Mammary epithelial cell (primary cell): ENCODE data around the gene TRIM40.
"Not testable (repeated sequence)": the region's sequence is repeated elsewhere in the genome, so short reads cannot be mapped to it uniquely, and the experiment has no call there.

ENCODE experiments used
- CTCF ChIP-seq, 2 donors: IDR thresholded peaks in 1 of 2; conservative IDR thresholded peaks in 1 of 2; 2 replicates each; pipeline ENCODE4 v1.5.1; 2011 to 2012; ENCODE audit warnings: inconsistent platforms in 2 of 2, low read length in 2 of 2, mild to moderate bottlenecking in 2 of 2, control low read depth in 1 of 2, low read depth in 1 of 2; ENCODE audit not compliant: insufficient read depth in 1 of 2; ENCODE audit errors: extremely low read depth in 1 of 2
- EZH2 ChIP-seq: IDR thresholded peaks from 2 replicates; pipeline ENCODE4 v1.6.1; 2012; ENCODE audit warnings: low read length, inconsistent platforms, borderline replicate concordance

GRCh38 chr6:30118691-30119090 lies 17.2 kb upstream of the TRIM40 start:
- not testable (repeated sequence) for TF ChIP-seq CTCF (conservative IDR thresholded peaks at IDR 0.05 in 1 of 2, IDR thresholded peaks at IDR 0.05 in 1 of 2; ENCODE audit: extremely low read depth in 1 of 2, insufficient read depth in 1 of 2, low read depth in 1 of 2, low read length in 2 of 2); EZH2
